COLO829 (cell line): ENCODE measurements around the gene PIEZO2.
"Not testable (repeated sequence)": the region's sequence is repeated elsewhere in the genome, so short reads cannot be mapped to it uniquely, and the experiment has no call there.

Experiments
- DNase-seq: peaks from one replicate; pipeline ENCODE4 v3.0.0; 2012; ENCODE audit warnings: low spot score

PIEZO2 gene

DNA sequence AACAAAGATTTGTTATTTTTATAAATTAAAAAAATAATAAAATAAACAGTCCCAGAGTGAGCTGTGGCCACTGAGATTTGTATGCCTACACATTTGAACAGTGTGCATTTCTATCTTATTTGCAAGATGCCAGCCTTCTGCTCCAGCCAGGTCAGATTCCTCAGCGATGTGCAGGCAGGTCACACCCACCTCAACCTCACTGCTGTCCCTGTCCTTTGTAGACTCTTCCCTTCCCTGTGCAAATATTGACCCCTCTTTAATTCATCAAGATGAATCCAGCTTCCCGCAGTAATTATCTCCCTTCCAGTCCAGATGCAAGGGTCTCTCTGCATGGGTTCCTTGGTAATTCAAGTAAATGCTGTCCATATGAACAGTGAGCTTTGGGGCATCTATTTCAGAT lies 256.2 kb downstream of the PIEZO2 start:
- DNase-seq, result no peak

DNA sequence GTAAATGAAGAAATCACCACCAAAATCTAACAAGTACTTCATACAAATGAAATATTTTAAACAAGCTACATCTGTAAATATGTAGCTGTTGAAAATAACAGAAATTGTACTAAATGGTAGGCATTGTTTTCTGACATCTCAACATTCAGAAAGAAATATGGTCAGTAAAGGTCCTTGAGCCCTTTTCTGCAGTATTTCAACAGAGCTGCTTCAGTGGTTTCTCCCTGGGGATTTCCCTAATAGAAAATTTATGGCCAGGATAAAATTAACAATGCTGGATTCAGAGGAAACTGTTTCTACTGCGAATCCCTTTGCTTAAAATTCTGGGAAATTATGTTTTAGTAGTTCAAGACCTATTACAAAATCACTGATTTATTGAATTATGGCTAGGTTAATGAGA lies 256.6 kb downstream of the PIEZO2 start:
- DNase-seq, result peak; percentile 72

DNA sequence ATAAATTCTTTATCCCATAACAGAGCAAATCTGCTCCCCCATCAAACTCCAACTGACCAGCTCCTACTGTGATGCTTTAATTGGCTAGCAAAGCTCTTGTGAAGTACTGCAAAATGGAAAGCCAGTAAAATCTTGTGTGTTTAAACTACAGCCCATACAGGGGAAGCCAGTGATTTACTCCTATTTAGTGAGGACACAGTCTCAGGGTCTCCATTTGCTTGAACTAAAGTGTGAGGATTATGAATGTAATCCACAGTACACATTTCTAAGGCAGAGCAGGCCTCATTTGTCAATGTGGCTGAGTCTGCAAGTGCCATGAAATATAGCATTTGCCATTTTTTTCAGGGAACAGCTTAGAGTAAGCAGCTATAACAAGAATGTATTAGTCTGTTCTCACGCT lies 259.3 kb downstream of the PIEZO2 start:
- DNase-seq, result no peak

DNA sequence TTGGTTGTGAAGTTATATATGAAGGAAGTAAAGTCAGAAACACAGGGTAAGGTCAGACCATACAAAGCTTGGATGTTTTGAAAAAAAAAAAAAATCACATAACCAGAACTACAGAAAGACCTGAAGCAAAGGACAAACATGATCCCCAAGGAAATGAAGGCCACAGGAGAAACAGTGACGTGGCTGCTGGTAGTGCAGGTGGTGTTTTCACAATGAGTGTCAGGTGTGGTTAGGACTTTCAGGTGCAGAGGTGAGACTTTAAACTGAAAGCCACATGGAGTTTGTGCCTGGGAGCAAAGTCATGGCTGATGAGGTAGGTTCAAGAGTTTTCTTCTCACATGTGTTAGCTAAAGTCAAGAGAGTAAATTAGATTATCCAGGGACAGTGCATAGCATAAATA lies 270.7 kb downstream of the PIEZO2 start:
- DNase-seq, result no peak

DNA sequence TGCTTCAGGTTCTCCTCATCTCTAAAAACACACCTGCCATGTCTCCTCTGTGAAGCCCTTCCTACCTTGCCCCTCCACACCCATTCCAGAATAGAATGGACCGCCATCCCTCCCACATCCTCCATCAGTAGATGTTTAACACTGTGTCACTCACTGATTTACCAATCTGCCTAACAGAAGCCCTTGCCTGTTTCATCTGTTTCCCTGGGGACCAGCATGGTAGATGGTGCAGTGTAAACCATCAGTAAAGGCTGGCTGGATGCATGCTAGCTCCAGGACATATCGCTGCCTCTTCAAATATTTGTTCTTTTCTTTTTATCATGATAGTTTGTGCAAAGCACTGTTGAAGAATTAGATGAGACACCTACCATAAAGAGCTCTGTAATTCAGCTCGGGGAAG lies 271.4 kb downstream of the PIEZO2 start:
- DNase-seq, result no peak

DNA sequence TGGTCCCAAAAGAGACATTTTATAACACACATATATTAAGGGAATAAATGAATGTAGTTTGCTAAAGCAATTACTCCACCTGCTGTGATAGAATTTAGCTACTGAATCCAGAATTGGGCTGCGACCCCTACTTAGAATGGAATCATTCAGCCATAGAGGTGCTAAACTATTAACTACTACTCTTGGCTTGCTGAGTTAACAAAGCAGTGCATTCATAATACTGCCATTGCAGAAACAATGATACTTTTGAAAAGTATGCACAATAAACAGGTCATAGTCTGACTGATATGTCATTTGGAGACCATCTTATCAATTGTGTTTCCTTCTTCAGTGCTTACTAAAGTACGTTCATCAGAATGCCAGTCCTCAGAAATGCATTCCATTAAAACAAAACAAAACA lies 273.6 kb downstream of the PIEZO2 start:
- no peak for DNase-seq

DNA sequence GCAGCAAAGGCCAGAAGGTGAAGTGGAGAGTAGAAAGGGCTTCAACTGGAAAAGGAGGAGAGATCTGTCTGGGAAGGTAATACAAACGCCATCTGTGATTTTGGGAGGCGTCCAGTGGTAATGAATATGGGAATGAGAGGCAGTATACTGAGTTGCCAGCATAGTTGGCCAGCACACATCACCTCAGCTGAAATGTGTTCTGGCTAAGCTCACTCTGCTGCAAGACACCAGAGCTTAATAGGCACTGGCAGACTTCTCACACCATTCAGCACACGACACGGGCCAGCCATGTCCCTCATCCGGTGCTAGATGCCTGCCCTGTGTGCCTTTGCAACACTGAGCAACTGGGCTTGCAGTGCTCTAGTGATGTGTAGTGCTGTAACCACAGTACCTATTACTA lies 277.1 kb downstream of the PIEZO2 start:
- DNase-seq, result no peak

DNA sequence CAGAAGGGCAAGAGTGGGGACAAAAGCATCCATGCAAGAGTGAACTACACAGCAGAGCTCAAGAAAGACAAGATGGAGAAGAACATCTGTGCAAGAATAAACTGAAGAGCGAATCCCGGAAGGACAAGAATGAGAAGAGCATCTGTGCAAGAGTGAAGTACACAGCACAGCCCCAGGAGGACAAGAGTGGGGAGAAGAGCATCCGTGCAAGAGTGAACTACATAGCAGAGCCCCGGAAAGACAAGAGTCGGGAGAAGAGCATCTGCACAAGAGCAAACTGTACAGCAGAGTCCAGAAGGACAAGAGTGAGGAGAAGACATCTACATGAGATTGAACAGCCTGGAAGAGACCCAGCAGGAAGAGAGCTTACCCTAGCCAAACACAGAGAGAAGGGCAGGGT lies 284.6 kb downstream of the PIEZO2 start:
- DNase-seq, result no peak

DNA sequence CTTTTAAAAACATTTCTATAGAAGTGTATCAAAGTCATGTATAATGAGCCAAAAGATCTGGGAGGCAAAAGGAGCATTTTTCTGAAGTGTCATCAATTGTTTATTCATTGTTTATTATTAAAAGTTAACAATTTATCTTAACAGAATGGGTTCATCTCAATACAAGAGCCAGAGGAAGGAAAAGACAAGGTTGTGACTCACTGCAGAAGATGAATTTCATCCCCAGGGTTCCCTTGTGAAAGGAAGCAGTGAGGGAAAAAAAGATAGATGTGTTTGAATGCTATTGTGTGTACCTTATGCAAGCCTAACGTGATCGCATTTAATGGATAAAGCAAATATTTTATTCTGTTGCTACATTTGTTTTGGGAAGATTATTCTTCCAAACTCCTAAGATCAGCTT lies 286.3 kb downstream of the PIEZO2 start:
- no peak for DNase-seq

DNA sequence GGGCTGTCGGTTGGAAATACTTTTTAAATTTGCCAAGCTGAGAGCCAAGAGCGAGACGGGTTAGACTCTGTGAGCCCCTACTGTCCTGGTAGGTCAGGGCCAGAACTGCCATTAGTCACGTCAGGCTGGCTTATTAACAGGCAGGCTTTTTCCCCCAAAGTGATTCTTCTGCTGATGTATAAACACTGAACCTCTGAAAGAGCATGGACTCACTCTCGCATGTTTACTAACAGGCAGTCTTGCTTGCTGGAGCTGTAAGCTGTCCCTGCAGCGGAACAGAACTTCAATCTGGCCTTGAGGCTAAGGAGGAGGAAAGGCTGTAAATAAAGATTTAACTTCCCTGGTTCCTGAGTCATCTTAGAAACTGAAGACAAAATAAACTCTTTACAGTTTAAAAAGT lies 288.4 kb downstream of the PIEZO2 start:
- DNase-seq, result no peak

DNA sequence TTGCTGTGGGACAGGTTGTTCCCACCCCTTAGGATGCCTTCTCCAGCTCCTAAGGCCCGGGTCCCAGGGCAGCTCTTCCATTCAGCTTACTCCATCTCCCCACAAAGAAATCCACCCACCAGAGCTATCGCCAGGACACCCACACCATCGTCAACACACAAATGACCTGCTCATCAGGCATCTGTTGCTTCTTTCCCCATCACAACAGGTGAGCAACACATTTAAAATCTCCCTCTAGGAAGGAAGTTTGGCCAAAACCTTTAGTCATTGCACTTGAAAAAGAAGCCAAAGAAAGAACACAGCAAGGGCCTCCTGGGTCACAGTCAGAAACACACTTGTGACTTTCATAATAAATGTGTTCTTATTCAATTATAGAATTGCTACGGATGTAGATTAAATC lies 289.0 kb downstream of the PIEZO2 start:
- DNase-seq, result no peak

DNA sequence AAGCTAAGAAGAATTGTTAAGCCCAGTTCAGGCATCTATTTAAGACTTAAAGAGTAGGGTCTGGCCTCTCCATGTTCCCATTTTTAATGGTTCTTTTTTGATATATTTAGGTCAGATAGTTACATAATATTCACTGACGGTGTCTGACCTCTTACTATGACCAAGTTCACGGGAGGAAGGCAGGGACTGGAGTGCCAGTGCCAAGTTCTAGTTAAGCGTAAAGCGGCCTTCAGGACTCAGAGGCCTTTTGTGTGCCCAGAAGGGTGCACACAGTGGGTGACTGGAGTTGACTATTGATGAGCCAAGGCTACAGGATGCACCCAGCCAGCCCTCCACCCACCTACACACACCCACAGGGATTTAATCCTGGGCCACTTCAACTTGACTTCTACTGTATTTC lies 290.9 kb downstream of the PIEZO2 start:
- no peak for DNase-seq

DNA sequence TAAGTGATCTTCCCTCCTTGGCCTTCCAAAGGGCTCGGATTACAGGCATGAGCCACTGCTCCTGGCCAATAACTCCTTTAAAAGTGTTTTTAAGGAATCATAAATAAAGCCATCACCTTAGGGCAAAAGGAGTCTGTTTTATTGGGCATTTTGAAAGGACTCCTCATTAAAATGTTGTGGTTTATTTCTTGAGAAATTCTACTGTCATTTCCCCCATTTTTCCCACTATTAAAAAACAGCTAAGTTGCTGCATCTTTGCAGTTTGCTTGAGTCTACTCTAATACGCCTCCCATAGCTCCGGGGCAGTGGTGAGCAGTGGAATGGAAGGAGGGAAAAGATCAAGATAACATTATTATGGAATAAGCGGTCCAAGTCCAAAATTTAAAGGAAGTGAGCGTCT lies 293.2 kb downstream of the PIEZO2 start:
- DNase-seq, result no peak

DNA sequence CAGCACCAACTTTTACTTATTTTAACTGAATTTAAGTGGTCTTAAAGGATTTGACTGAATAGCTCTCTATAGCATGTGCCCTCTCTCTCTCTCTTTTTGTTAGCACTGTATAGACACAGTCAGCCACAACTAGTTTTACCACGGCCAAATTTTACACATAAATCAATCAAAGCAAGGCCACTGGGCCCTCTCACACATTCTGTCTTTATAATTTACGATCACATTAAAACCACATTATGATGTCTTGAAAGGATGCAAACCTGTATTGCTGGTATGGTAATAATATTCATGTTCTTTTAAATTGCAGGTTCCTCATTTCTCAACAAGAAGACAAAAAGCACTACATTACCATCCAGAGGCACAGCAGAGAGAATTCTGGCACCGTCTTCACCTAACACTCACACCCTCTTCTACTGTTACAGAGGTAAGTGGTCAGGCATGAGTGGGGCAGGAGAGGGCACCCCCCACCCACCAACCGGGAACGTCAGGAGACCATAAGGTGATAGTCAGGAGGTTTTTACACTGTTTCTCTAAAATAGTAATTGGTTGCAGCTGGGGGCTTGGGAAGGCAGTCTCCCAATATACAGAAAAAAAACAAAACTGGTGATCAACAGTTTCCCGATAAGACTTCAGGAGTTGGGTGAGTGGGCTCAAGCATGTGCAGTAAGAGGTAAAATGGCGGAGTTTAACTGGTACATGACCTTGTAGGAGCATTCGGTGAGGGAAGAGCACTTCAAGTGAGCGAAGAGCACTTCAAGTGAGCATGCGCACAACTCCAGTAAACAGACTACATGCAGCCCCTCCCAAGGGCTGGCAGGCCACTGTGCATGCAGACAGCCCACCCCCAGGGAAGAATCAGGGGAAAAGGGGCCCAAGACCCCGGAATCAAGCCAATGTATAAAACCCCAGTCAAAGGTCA lies 296.7 kb downstream of the PIEZO2 start:
- no peak for DNase-seq

DNA sequence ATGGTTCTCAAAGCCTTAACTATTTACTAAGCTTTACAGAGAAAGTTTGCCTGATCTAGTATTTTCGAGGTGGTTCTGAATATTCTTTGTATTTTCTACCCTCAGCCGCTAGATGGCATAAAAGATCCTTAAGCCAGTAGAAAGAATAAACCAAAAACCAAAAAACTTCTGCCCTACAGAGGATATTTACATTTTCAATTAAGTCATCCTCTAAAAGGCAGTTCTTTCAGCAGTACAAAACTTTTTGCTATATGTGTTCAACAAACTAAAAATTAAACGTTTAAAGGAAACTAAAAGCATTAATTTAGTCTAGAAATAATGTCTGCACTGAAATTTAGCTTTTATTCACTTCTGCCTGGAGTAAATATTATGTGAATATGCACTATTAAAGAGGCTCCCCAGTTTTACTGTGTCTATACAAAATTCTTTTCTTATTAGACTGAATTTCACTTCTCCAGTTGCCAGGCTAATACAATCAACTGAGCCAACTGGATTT lies 297.5 kb downstream of the PIEZO2 start:
- peak; percentile 56 for DNase-seq

DNA sequence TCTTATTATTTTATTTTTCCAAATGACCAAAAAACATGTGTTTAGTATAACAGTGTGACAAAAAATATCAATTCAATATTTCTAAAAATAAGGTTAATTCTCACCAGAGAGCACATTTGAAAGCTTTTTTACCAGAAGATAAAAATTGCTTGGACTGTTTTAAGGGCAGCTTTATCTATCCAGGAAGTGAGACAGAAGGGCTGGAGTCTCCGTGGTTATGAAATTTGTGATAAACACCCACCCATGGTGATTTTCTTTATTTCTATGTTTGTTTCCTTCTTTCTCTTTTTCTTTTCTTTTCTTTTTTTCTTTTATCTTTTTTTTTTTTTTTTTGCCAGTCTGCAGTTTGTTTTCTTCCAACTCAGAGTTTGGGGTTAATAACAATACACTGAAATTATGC lies 298.5 kb downstream of the PIEZO2 start:
- no peak for DNase-seq

DNA sequence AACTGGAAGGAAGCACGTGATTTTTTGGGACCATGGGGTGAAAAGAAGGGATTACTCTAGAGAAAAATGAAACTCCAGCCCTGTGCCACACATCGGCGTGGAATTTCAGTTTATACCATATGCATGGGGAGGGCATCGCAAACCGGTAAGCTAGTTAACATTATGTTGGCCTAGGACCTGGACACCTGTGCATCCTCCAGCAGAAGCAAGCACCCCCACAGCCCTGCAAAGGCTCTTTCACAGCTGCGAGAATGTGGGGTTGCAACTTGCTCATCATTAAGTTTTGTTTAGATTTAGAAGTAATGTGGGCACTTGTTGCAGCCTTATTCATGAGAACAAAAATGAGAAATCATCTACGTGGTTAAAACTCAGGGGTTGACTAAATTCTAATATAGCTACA lies 299.2 kb downstream of the PIEZO2 start:
- no peak for DNase-seq

DNA sequence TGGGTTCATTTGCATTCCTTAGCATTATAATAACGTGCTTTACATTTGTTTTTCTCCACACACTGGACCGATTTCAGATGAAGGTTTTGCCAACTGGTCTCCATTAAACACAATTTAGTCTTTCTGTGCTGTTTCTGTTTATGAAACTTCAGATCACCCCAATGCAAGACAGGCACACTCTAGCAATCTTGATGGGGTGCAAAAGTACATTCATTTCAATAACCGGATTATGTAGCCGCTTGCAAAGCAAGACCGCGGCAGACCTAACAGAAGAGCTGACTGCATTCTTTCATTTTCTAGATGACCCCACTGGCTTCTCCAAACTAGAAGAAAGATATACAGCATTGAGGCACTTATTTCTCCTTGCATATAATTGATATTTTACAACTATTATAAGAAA lies 301.5 kb downstream of the PIEZO2 start:
- DNase-seq, result no peak

DNA sequence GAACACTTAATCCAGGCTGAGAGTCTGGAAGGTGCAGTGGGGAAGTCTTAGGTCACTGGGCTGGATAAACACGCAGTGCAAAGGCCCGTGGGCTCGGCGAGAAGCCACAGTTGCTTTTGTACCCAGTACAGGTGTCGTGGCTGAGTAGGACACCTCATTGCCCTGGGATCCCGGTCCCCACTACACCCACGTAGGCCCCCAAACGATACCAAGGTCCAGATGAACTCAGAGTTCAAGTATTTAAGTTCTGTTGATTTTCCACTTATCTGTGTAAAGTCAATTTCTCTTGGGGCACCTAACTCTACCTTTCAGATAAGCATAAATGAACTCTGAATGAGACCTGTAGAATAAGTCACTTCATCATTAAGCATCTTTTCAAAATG lies 302.0 kb downstream of the PIEZO2 start:
- no peak for DNase-seq

DNA sequence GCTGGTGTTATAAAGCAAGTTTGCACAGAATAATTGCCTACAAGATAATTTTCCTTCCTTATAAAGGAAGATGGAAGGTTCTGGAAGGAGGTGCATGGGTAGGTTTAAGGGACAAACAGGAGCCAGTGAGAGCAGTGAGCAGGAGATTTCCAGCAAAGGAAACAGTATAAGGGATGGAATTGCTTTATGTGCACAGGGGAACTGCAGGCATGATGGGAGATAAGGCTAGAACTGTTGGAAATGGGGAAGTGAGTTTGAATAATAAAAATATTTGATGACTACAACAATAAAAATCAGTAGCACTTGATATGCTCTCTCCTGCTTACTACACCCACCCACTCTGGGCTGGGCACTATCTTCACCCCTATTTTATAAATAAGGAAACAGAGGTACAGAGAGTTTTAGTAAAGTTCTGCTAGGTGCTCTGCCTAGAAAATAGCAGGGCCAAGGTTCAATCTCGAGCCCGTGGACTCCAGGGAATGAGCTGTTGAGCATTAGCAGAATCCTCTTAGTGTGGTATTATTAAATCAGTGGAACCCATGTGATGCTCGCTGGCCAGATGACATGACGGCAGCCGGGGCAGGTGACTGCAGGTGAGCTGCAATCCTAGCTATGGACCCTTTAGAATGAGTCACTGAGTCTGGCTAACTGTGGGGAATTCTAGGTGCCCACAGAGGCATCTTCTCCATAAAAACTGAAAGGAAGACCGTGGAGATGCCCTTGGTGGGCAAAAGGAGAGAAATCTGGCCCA lies 302.5 kb downstream of the PIEZO2 start:
- no peak for DNase-seq

DNA sequence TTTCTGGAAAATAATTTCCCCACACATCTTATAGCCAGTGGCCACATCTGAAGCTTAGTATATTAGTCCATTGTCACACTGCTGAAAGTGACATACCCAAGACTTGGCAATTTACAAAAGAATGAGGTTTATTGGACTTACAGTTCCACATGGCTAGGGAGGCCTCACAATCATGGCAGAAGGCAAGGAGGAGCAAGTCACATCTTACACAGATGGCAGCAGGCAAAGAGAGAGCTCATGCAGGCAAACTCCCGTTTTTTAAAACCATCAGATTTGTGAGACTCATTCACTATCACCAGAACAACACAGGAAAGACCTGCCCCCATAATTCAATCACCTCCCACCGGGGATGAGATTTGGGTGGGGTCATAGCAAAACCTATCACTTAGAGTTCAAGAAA lies 303.3 kb downstream of the PIEZO2 start:
- not testable (repeated sequence) for DNase-seq

DNA sequence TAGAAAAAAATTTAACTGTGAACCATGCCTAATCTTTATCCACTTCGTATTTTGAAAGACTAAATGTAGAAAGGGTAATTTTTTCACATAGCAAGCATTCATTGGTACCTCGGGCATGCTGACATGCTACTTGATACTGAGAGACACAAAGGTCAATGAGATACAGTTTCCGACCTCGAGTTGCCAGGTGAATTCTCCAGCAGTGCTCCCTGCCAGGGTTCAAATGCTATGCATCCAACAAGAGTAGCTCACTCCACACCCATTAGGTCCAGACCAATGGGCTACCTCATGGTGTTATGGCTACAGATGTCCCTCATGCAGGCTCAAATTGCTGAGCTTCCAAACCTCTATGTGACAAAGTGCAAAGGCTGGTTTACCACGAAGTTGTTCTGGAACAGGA lies 305.8 kb downstream of the PIEZO2 start:
- no peak for DNase-seq

DNA sequence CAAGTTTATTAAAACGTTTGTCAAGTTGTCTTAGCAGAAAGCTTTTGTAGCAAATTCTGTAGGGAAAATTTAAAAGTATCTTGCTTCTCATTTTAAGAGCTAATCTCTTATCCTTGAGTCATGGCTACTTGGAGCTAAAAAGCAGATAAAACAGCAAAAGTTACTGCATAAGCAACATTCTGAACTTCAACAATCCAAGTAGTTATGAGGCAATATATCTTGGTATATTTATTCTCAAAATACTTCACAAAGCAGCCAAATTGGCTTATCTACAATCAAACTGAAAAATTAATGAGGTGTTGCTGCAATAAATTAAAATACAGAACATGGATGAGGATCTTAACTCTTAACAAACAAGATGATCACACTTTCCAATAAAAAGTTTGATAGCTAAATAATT lies 306.5 kb downstream of the PIEZO2 start:
- no peak for DNase-seq
